HL-60 (cell line): ENCODE measurements around the gene CLRN1.

Source experiments
- DNase-seq, 2 experiments: peaks; one replicate each; pipeline ENCODE4 v3.0.0-alpha.2; 2010 to 2020; ENCODE audit warnings: low read depth in 1 of 2, low spot score in 1 of 2
- H3K27ac ChIP-seq: fragments of 250-450 bp; sonication (Bioruptor Pico); replicated peaks from 2 replicates; pipeline ENCODE4 v1.5.1; 2020; ENCODE audit warnings: mild to moderate bottlenecking, moderate library complexity
- H3K27me3 ChIP-seq: fragments of 250-450 bp; sonication (Bioruptor Pico); 2 replicates; pipeline ENCODE4 v1.5.1; 2021; ENCODE audit warnings: mild to moderate bottlenecking, moderate library complexity; ENCODE audit not compliant: insufficient read depth, poor library complexity, severe bottlenecking
- H3K4me3 ChIP-seq: replicated peaks from 2 replicates; pipeline ENCODE4 v1.5.1; 2011; ENCODE audit warnings: mild to moderate bottlenecking, control low read depth, low read length; ENCODE audit not compliant: insufficient read depth
- CTCF ChIP-seq: IDR thresholded peaks from one replicate; pipeline ENCODE4 v1.5.1; 2011; ENCODE audit warnings: low read length, control low read depth, inconsistent platforms; ENCODE audit not compliant: insufficient read depth
- GABPA ChIP-seq: IDR thresholded peaks from 2 replicates; pipeline ENCODE4 v1.6.1; 2012; ENCODE audit warnings: low read depth
- POLR2AphosphoS5 ChIP-seq: IDR thresholded peaks from 2 replicates; pipeline ENCODE4 v1.6.1; 2012; ENCODE audit warnings: low read depth
- REST ChIP-seq: IDR thresholded peaks from 2 replicates; pipeline ENCODE4 v1.6.1; 2012; ENCODE audit warnings: low read depth; ENCODE audit not compliant: insufficient replicate concordance
- SPI1 ChIP-seq: IDR thresholded peaks from 2 replicates; pipeline ENCODE4 v1.6.1; 2012; ENCODE audit warnings: low read depth, mild to moderate bottlenecking, borderline replicate concordance

Gene CLRN1

GRCh38 chr3:150960708-150961684, 11.5 kb downstream of the CLRN1 start:
- H3K27ac ChIP-seq = no peak overlapping the region
- DNase-seq = no peak
- H3K4me3 ChIP-seq = no peak overlapping the region
- no peak for TF ChIP-seq SPI1
- TF ChIP-seq REST = no peak
- TF ChIP-seq CTCF = no peak
- TF ChIP-seq GABPA = no peak
- peaks cover 5% of the 10 kb centered on the region for H3K27me3 ChIP-seq

- Histone ChIP-seq H3K27ac (no peak overlapping the region), H3K27me3 (peaks cover 10% of the 10 kb centered on the region), H3K4me3 (no peak overlapping the region)
- DNase-seq = no peak
- TF ChIP-seq GABPA (no peak), SPI1 (no peak), CTCF (no peak), REST (no peak)
Measured at GRCh38 chr3:150958683-150959082, 13.8 kb downstream of the CLRN1 start.

- DNase-seq = no peak
- no peak for TF ChIP-seq SPI1
- TF ChIP-seq REST = no peak
- TF ChIP-seq POLR2AphosphoS5 = no peak
- H3K27me3 ChIP-seq = peaks cover 10% of the 10 kb centered on the region
- H3K27ac ChIP-seq = no peak overlapping the region
- no peak overlapping the region for H3K4me3 ChIP-seq
Measured at GRCh38 chr3:150956376-150956775, 16.2 kb downstream of the CLRN1 start.
